GM12892 (cell line): ENCODE data around the gene IFNAR2.

ENCODE experiments used
- POLR2A ChIP-seq: IDR thresholded peaks from 2 replicates; pipeline ENCODE4 v1.6.1; 2011; ENCODE audit warnings: low read depth, low read length, control low read depth
- POLR2AphosphoS5 ChIP-seq: IDR thresholded peaks from 2 replicates; pipeline ENCODE4 v1.6.1; 2011; ENCODE audit warnings: low read depth, low read length, control low read depth
- TAF1 ChIP-seq: IDR thresholded peaks from 2 replicates; pipeline ENCODE4 v1.6.1; 2011; ENCODE audit warnings: low read depth, mild to moderate bottlenecking, control low read depth, low read length, borderline replicate concordance

- no peak for TF ChIP-seq POLR2A
- no peak for TF ChIP-seq POLR2AphosphoS5
- no peak for TF ChIP-seq TAF1
Observed at GRCh38 chr21:33198346-33199099, 31.2 kb upstream of the IFNAR2 start.
